Mesothelial cell of epicardium (in vitro differentiated cells): ENCODE data around the gene CCNH. TPM values are rescaled to one million over a fixed set of nuclear protein-coding genes. Genes with fewer than 3 reads are reported as not detected.

Source experiments
- DNase-seq, 2 experiments: peaks; one replicate each; pipeline ENCODE4 v3.0.0; 2021; ENCODE audit warnings: low spot score in 2 of 2; ENCODE audit not compliant: unreplicated experiment in 2 of 2
- H3K27ac Mint-ChIP-seq: 2 replicates; pipeline ENCODE4 v1.8.0; 2021; ENCODE audit warnings: mixed read lengths
- H3K27me3 Mint-ChIP-seq: 2 replicates; pipeline ENCODE4 v1.8.0; 2021; ENCODE audit warnings: low read depth, mixed read lengths
- H3K36me3 Mint-ChIP-seq: 2 replicates; pipeline ENCODE4 v1.8.0; 2021; ENCODE audit warnings: mixed read lengths
- H3K4me1 Mint-ChIP-seq: 2 replicates; pipeline ENCODE4 v1.8.0; 2021; ENCODE audit warnings: mixed read lengths
- H3K4me3 Mint-ChIP-seq: 2 replicates; pipeline ENCODE4 v1.8.0; 2021; ENCODE audit warnings: mild to moderate bottlenecking, moderate library complexity, mixed read lengths
- H3K9me3 Mint-ChIP-seq: 2 replicates; pipeline ENCODE4 v1.8.0; 2021; ENCODE audit warnings: mixed read lengths
- total RNA-seq: library from RNA; stranded (reverse); gene quantifications from 3 replicates; pipeline ENCODE4 v1.2.1, GENCODE V29; 2021
- TF ChIP-seq, protein P1 (sequence below): fragments of 200-600 bp; sonication (generic); IDR thresholded peaks from one replicate; pipeline ENCODE4 v1.5.0; 2021; ENCODE audit warnings: antibody characterized with exemption; ENCODE audit not compliant: unreplicated experiment

Gene CCNH
- total RNA-seq, 1 donor from 2014 or later, result 41.8 TPM

DNA sequence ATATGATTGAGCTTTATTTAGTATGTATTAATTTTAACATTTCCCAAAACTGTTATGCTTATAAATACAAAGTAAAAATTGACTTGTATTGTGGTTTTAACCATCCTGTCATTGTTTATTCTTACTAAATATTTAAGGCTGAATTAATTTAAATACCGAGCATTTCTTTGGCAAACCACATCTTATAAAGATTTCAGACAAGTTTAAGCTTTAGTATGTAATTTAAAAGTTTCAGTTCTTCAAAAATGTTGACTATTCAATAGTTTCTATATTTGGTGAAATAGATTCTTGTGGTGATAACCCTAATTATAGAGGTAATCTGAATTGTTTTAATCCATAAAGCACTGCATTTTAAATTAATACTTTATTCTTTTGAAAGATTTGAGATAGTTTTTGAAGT, 65.5 kb downstream of the CCNH start:
- TF ChIP-seq, protein P1, sequence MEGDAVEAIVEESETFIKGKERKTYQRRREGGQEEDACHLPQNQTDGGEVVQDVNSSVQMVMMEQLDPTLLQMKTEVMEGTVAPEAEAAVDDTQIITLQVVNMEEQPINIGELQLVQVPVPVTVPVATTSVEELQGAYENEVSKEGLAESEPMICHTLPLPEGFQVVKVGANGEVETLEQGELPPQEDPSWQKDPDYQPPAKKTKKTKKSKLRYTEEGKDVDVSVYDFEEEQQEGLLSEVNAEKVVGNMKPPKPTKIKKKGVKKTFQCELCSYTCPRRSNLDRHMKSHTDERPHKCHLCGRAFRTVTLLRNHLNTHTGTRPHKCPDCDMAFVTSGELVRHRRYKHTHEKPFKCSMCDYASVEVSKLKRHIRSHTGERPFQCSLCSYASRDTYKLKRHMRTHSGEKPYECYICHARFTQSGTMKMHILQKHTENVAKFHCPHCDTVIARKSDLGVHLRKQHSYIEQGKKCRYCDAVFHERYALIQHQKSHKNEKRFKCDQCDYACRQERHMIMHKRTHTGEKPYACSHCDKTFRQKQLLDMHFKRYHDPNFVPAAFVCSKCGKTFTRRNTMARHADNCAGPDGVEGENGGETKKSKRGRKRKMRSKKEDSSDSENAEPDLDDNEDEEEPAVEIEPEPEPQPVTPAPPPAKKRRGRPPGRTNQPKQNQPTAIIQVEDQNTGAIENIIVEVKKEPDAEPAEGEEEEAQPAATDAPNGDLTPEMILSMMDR, result no peak
- Mint-ChIP-seq H3K4me1 (peaks cover 6% of the 10 kb centered on the region), H3K36me3 (peaks cover 27% of the 10 kb centered on the region), H3K4me3 (no peak overlapping the region), H3K27me3 (no peaks in the 10 kb centered on the region), H3K27ac (no peak overlapping the region), H3K9me3 (peaks cover 11% of the 10 kb centered on the region)
- DNase-seq, result no peak

Other genes with a start within 250 kb of the CCNH start
- 36.6 to 37.8 TPM (median 37.1 TPM) in 3 replicates for gene RASA1, start 145.0 kb downstream of the CCNH start, total RNA-seq